K562 (cell line): ENCODE results near the gene ZDHHC5. TPM values are rescaled to one million over a fixed set of nuclear protein-coding genes. Genes with fewer than 3 reads are reported as not detected.
A peak's percentile ranks its signal among the peaks of the same experiment; 100 is the strongest.

Experiments used
- DMBX1 ChIP-seq: fragments of 250-450 bp; sonication (Bioruptor Pico); IDR thresholded peaks from 2 replicates; pipeline ENCODE4 v1.8.0; 2022; ENCODE audit warnings: inconsistent platforms, mild to moderate bottlenecking, moderate library complexity, borderline replicate concordance
- MCM2 ChIP-seq: fragments of 450-650 bp; IDR thresholded peaks from 2 replicates; pipeline ENCODE4 v1.6.1; 2017; ENCODE audit warnings: low read depth, mild to moderate bottlenecking
- MEF2A ChIP-seq: IDR thresholded peaks from 2 replicates; pipeline ENCODE4 v1.6.1; 2011; ENCODE audit warnings: low read depth, mild to moderate bottlenecking, low read length, moderate library complexity; ENCODE audit not compliant: control insufficient read depth
- NFIC ChIP-seq: fragments of 450-650 bp; IDR thresholded peaks from 2 replicates; pipeline ENCODE4 v1.6.1; 2017; ENCODE audit warnings: mild to moderate bottlenecking, inconsistent platforms
- NR2C2 ChIP-seq, 2 experiments: fragments of 200-800 bp in 1 of 2; sonication (Bioruptor generic) in 1 of 2; sonication (generic) in 1 of 2; formaldehyde crosslinking in 1 of 2; IDR thresholded peaks; 2 replicates each; pipeline versions ENCODE4 v1.6.1 to v1.8.0; 2016 to 2022; ENCODE audit warnings: mild to moderate bottlenecking in 1 of 2, missing compliant biosample characterization in 1 of 2, missing genetic modification characterization in 1 of 2, missing genetic modification reagents in 1 of 2
- POLR2B ChIP-seq: fragments of 450-650 bp; IDR thresholded peaks from 2 replicates; pipeline ENCODE4 v1.6.1; 2018; ENCODE audit warnings: low read depth; ENCODE audit not compliant: partially characterized antibody
- RAD51 ChIP-seq: fragments of 450-650 bp; IDR thresholded peaks from 2 replicates; pipeline ENCODE4 v1.7.1; 2016; ENCODE audit warnings: low read depth, mild to moderate bottlenecking, borderline replicate concordance
- RCOR1 ChIP-seq, 2 experiments: IDR thresholded peaks; 2 replicates each; pipeline ENCODE4 v1.6.1; 2012; ENCODE audit warnings: low read depth in 2 of 2, low read length in 2 of 2, borderline replicate concordance in 1 of 2, improper control_type of control experiment in 1 of 2
- RREB1 ChIP-seq: fragments of 250-450 bp; sonication (Bioruptor Pico); IDR thresholded peaks from 2 replicates; pipeline ENCODE4 v1.4.0; 2020
- SP1 ChIP-seq: sonication (generic); formaldehyde crosslinking; IDR thresholded peaks from 2 replicates; pipeline ENCODE4 v1.8.1; 2022; ENCODE audit warnings: mild to moderate bottlenecking, missing genetic modification reagents
- STAT6 ChIP-seq: sonication (generic); formaldehyde crosslinking; IDR thresholded peaks from 2 replicates; pipeline ENCODE4 v1.8.1; 2023; ENCODE audit warnings: mild to moderate bottlenecking, missing genetic modification reagents
- ZBTB33 ChIP-seq: sonication (generic); formaldehyde crosslinking; IDR thresholded peaks from 2 replicates; pipeline ENCODE4 v1.8.1; 2023; ENCODE audit warnings: mild to moderate bottlenecking, missing genetic modification reagents
- ZSCAN29 ChIP-seq: fragments of 450-650 bp; IDR thresholded peaks from 2 replicates; pipeline ENCODE4 v1.6.1; 2017
- polyA plus RNA-seq, 8 experiments: library from polyadenylated mRNA; depleted of rRNA in 4 of 8; stranded (reverse) in 5 of 8; unstranded in 3 of 8; fragments of >200 nt; fragmentation: Nextera tagmentation in 2 of 8; fragmentation: Illumina TruSeq in 1 of 8; extraction: Ambion mirVana in 2 of 8; extraction: Trizol in 1 of 8; gene quantifications; 2 replicates each; pipeline versions ENCODE4 v1.2.1 to v1.2.3, GENCODE V29; 2011 to 2014; ENCODE audit warnings: inconsistent platforms in 1 of 8, missing spikeins in 1 of 8
- total RNA-seq, 7 experiments: library from RNA; depleted of rRNA in 6 of 7; stranded (reverse); fragments of >200 nt in 6 of 7; fragmentation: Illumina TruSeq in 2 of 7; extraction: Trizol in 2 of 7; gene quantifications; 2 replicates each; pipeline versions ENCODE4 v1.2.1 to v1.2.3, GENCODE V29; 2011 to 2021; ENCODE audit warnings: low replicate concordance in 1 of 7
- TF ChIP-seq, protein P1 (sequence below): IDR thresholded peaks from 2 replicates; pipeline ENCODE4 v1.6.1; 2012; ENCODE audit warnings: low read depth, low read length, improper control_type of control experiment, borderline replicate concordance

Gene ZDHHC5
- total and polyA plus RNA-seq, 9 of the 15 experiments (the other 6 are each of a cell fraction or from before 2014, with no cell fraction given): 3.8 to 64.2 (median 35.9) TPM

DNA sequence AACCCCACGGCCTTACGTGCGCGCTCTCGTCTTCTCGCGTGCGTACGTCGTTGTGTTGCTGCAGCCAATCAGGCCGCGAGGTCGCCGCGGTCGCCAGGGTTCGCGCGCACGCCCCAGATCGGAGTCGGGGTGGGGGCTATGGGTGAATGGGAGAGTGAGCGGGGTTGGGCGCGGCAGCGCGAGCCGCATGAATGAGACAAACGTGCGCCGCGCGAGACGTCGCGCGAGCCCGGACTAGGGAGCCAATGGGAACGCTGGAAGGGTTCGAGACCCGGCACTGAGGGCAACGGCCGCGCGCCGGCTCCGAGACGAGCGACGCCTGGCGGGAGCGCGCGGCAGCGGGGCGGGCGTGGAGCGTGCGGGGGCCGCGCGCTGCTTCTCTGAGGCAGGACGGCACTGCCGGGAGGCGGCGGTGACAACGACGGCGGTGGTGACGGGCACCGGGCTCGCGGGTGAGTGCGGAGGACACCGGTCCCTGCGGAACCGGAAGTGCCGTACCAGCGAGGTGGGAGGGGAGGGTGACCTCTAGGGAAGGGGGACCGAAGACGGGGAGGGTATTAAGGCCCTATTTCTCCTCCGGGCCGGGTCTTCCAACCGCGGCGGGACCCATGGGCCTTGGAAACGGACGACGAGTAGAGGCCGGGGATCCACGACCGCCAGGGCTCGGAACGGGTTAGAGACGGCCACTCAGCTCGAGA lies at the start of gene ZDHHC5 (continued):
- TF ChIP-seq RREB1: 0 out of 2 replicates have a peak, but pooled peaks have one; percentile 19
- TF ChIP-seq, protein P1, sequence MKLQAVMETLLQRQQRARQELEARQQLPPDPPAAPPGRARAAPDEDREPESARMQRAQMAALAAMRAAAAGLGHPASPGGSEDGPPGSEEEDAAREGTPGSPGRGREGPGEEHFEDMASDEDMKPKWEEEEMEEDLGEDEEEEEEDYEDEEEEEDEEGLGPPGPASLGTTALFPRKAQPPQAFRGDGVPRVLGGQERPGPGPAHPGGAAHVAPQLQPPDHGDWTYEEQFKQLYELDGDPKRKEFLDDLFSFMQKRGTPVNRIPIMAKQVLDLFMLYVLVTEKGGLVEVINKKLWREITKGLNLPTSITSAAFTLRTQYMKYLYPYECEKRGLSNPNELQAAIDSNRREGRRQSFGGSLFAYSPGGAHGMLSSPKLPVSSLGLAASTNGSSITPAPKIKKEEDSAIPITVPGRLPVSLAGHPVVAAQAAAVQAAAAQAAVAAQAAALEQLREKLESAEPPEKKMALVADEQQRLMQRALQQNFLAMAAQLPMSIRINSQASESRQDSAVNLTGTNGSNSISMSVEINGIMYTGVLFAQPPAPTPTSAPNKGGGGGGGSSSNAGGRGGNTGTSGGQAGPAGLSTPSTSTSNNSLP: no peak
- TF ChIP-seq MEF2A: no peak
- TF ChIP-seq ZSCAN29: no peak
- TF ChIP-seq MCM2: no peak
- no peak for TF ChIP-seq RAD51
- peak; percentile 34 for TF ChIP-seq NFIC
- peak; percentile 19; the same call in 1 of the 2 replicates for TF ChIP-seq SP1 (CRISPR knock-in tag)
- peak; percentile 26; the same call in 1 of the 2 replicates for TF ChIP-seq ZBTB33 (CRISPR knock-in tag)
- TF ChIP-seq RCOR1 (IDR thresholded peaks at IDR 0.05; ENCODE audit: borderline replicate concordance in 1 of 2, low read depth in 2 of 2, low read length in 2 of 2): peak in 1 of 2 experiments; percentile 48; a peak in 1 of 4 replicates
- TF ChIP-seq STAT6: no peak
- peak; percentile 87 for TF ChIP-seq NR2C2 (CRISPR knock-in tag; IDR thresholded peaks at IDR 0.05)
- peak; percentile 94 for TF ChIP-seq NR2C2 (tag; IDR thresholded peaks at IDR 0.05)
- no peak; the same call in 1 of the 2 replicates for TF ChIP-seq DMBX1
- TF ChIP-seq POLR2B: peak; percentile 80
